K562 (cell line): ENCODE measurements around the gene SRCAP. TPM values are rescaled to one million over a fixed set of nuclear protein-coding genes. Genes with fewer than 3 reads are reported as not detected.

ENCODE experiments used
- ATAC-seq: fragments of 200-7000 bp; cut with Tn5 transposase; 3 replicates; pipeline ENCODE4 v1.9.1; 2020; ENCODE audit warnings: moderate library complexity
- BruUV-seq: library from RNA; stranded (reverse); fragments of 400-500 nt; replicated peaks from 2 replicates; lab custom pipeline; 2021; lab: Mats Ljungman, UMichigan
- CTCF ChIA-PET: fragments of 300-600 bp; formaldehyde crosslinking; extraction: SDS; loops from one replicate; lab custom pipeline; 2021; ENCODE audit warnings: low intra/inter-chr PET ratio; lab: Yijun Ruan, JAX
- POLR2A ChIA-PET: fragments of 300-600, 350-650 bp; sonication (Branson Sonifier 250); formaldehyde crosslinking; extraction: SDS; loops from one replicate; lab custom pipeline; 2021; ENCODE audit warnings: antibody characterized with exemption, inconsistent platforms; lab: Yijun Ruan, JAX
- DNase-seq, 4 experiments: peaks; one replicate each; pipeline versions ENCODE4 v3.0.0 to v3.0.0-alpha.2; 2011 to 2018; ENCODE audit warnings: low spot score in 3 of 4, mixed read lengths in 3 of 4; ENCODE audit errors: extremely low read depth in 1 of 4
- FAIRE-seq: peaks from 2 replicates; lab custom pipeline; 2011; peaks lifted over from hg19 to GRCh38; lab: Jason Lieb, UNC
- H2AFZ ChIP-seq: 2 replicates; pipeline ENCODE4 v1.6.0; 2011; ENCODE audit warnings: low read depth, low read length, control low read depth, inconsistent platforms
- H3K27ac ChIP-seq: fragments of 200-600 bp; 3 replicates; pipeline ENCODE4 v1.8.0; 2011; ENCODE audit warnings: low read depth, mild to moderate bottlenecking, control low read depth, inconsistent platforms, low read length, moderate library complexity, mixed read lengths; ENCODE audit errors: extremely low read depth
- H3K27me3 ChIP-seq, 2 experiments: fragments of 300-600 bp in 1 of 2; 2 replicates in 1 of 2; 3 replicates in 1 of 2; pipeline versions ENCODE4 v1.6.0 to v1.8.0; 2011; ENCODE audit warnings: inconsistent platforms in 2 of 2, low read length in 2 of 2, mild to moderate bottlenecking in 1 of 2, mixed read lengths in 1 of 2, moderate library complexity in 1 of 2; ENCODE audit not compliant: control insufficient read depth in 2 of 2, insufficient read depth in 2 of 2
- H3K36me3 ChIP-seq: fragments of 300-600 bp; 3 replicates; pipeline ENCODE4 v1.8.0; 2011; ENCODE audit warnings: mild to moderate bottlenecking, low read length, inconsistent platforms; ENCODE audit not compliant: control insufficient read depth, insufficient read depth
- H3K4me1 ChIP-seq, 2 experiments: fragments of 200-600 bp in 1 of 2; replicated peaks in 1 of 2; 2 replicates in 1 of 2; 3 replicates in 1 of 2; pipeline versions ENCODE4 v1.5.1 to v1.8.0; 2011; ENCODE audit warnings: inconsistent platforms in 2 of 2, low read length in 2 of 2, mild to moderate bottlenecking in 1 of 2, mixed read lengths in 1 of 2, moderate library complexity in 1 of 2; ENCODE audit not compliant: control insufficient read depth in 2 of 2, insufficient read depth in 2 of 2
- H3K4me2 ChIP-seq: 2 replicates; pipeline ENCODE4 v1.6.1; 2011; ENCODE audit warnings: low read length, control low read depth, inconsistent platforms, mixed read lengths; ENCODE audit not compliant: insufficient read depth
- H3K4me3 ChIP-seq: fragments of 200-600 bp; sonication (generic), shearing (Covaris generic); 2 replicates; pipeline ENCODE4 v1.5.1; 2016; ENCODE audit warnings: control low read depth, inconsistent platforms
- H3K79me2 ChIP-seq: fragments of 200-600 bp; 3 replicates; pipeline ENCODE4 v1.8.0; 2011; ENCODE audit warnings: low read length, inconsistent platforms; ENCODE audit not compliant: control insufficient read depth, insufficient read depth
- H3K9ac ChIP-seq, 2 experiments: 2 replicates each; pipeline versions ENCODE4 v1.6.0 to v1.6.1; 2011; ENCODE audit warnings: low read depth in 2 of 2, low read length in 2 of 2, control low read depth in 1 of 2, inconsistent platforms in 1 of 2, mild to moderate bottlenecking in 1 of 2, mixed read lengths in 1 of 2; ENCODE audit not compliant: insufficient read depth in 1 of 2
- H3K9me1 ChIP-seq: one replicate; pipeline ENCODE4 v1.6.0; 2011; ENCODE audit warnings: inconsistent platforms, mild to moderate bottlenecking, low read length, moderate library complexity; ENCODE audit not compliant: control insufficient read depth, insufficient read depth
- H3K9me3 ChIP-seq: replicated peaks from 2 replicates; pipeline ENCODE4 v1.5.1; 2011; ENCODE audit warnings: low read depth, low read length, inconsistent platforms; ENCODE audit not compliant: control insufficient read depth, insufficient read depth
- H4K20me1 ChIP-seq: replicated peaks from 2 replicates; pipeline ENCODE4 v1.6.1; 2011; ENCODE audit warnings: low read length, inconsistent platforms, mixed read lengths; ENCODE audit not compliant: control insufficient read depth, insufficient read depth
- BCOR ChIP-seq: fragments of 450-650 bp; IDR thresholded peaks from 2 replicates; pipeline ENCODE4 v1.6.1; 2016
- CREB5 ChIP-seq: fragments of 250-450 bp; sonication (Bioruptor Pico); IDR thresholded peaks from 2 replicates; pipeline ENCODE4 v1.5.0; 2020; ENCODE audit warnings: mild to moderate bottlenecking
- E2F6 ChIP-seq, 2 experiments: IDR thresholded peaks; 2 replicates each; pipeline ENCODE4 v1.6.1; 2011; ENCODE audit warnings: borderline replicate concordance in 1 of 2, control low read depth in 1 of 2, low read depth in 1 of 2, low read length in 1 of 2, mild to moderate bottlenecking in 1 of 2, mixed read lengths in 1 of 2, moderate library complexity in 1 of 2; ENCODE audit not compliant: insufficient read depth in 1 of 2, insufficient read length in 1 of 2, poor library complexity in 1 of 2, severe bottlenecking in 1 of 2; ENCODE audit errors: extremely low read depth in 1 of 2
- MECOM ChIP-seq: fragments of 250-450 bp; sonication (Bioruptor Pico); IDR thresholded peaks from 2 replicates; pipeline ENCODE4 v1.8.0; 2022; ENCODE audit warnings: inconsistent platforms
- MEF2A ChIP-seq: IDR thresholded peaks from 2 replicates; pipeline ENCODE4 v1.6.1; 2011; ENCODE audit warnings: low read depth, mild to moderate bottlenecking, low read length, moderate library complexity; ENCODE audit not compliant: control insufficient read depth
- NFE2 ChIP-seq: IDR thresholded peaks from 2 replicates; pipeline ENCODE4 v1.6.1; 2014; ENCODE audit warnings: antibody characterized with exemption, low read depth
- PHTF2 ChIP-seq: fragments of 250-450 bp; sonication (Bioruptor Pico); IDR thresholded peaks from 2 replicates; pipeline ENCODE4 v1.5.0; 2021; ENCODE audit warnings: mild to moderate bottlenecking
- PKNOX1 ChIP-seq: fragments of 450-650 bp; IDR thresholded peaks from 2 replicates; pipeline ENCODE4 v1.6.1; 2016
- POLR2G ChIP-seq: fragments of 200-400 bp; formaldehyde crosslinking; IDR thresholded peaks from 2 replicates; pipeline ENCODE4 v1.6.1; 2017; ENCODE audit warnings: low read depth, mild to moderate bottlenecking, antibody characterized with exemption, low read length, moderate library complexity
- TOE1 ChIP-seq, 2 experiments: fragments of 450-650 bp in 1 of 2; sonication (generic) in 1 of 2; formaldehyde crosslinking in 1 of 2; IDR thresholded peaks; 2 replicates each; pipeline versions ENCODE4 v1.7.1 to v1.8.0; 2016 to 2022; ENCODE audit warnings: borderline replicate concordance in 2 of 2, mild to moderate bottlenecking in 2 of 2, antibody characterized with exemption in 1 of 2, inconsistent platforms in 1 of 2, low read depth in 1 of 2, missing genetic modification reagents in 1 of 2, moderate library complexity in 1 of 2
- YY1 ChIP-seq, 3 experiments: IDR thresholded peaks; 2 replicates each; pipeline ENCODE4 v1.6.1; 2011; ENCODE audit warnings: low read length in 2 of 3, mild to moderate bottlenecking in 2 of 3, moderate library complexity in 2 of 3, borderline replicate concordance in 1 of 3, control low read depth in 1 of 3, low read depth in 1 of 3; ENCODE audit not compliant: insufficient read depth in 3 of 3, insufficient replicate concordance in 2 of 3, control insufficient read depth in 1 of 3, insufficient read length in 1 of 3; ENCODE audit errors: extremely low read depth in 1 of 3
- ZBTB7A ChIP-seq: IDR thresholded peaks from 2 replicates; pipeline ENCODE4 v1.6.1; 2011; ENCODE audit warnings: low read depth, mild to moderate bottlenecking, low read length, moderate library complexity, borderline replicate concordance; ENCODE audit not compliant: control insufficient read depth
- WGBS: fragments of 100-300 bp; shearing (Covaris generic); methylation state at CpG from one replicate; pipeline ENCODE4 v1.1.6; 2016; ENCODE audit warnings: low coverage, mixed read lengths; ENCODE audit not compliant: insufficient coverage; ENCODE audit errors: missing lambda C conversion rate; 5-methylcytosine and 5-hydroxymethylcytosine counted together
- in situ Hi-C: fragments of 300-500 bp; cut with MboI; formaldehyde crosslinking; loops from 4 replicates; pipeline ENCODE4 v1.15.0; 2018; ENCODE audit warnings: inconsistent platforms, mixed read lengths
- intact Hi-C: fragments of 100-400 bp; cut with micrococcal nuclease; formaldehyde crosslinking; loops from 2 replicates; pipeline ENCODE4 v1.14.2; 2022
- polyA plus RNA-seq, 8 experiments: library from polyadenylated mRNA; depleted of rRNA in 4 of 8; stranded (reverse) in 5 of 8; unstranded in 3 of 8; fragments of >200 nt; fragmentation: Nextera tagmentation in 2 of 8; fragmentation: Illumina TruSeq in 1 of 8; extraction: Ambion mirVana in 2 of 8; extraction: Trizol in 1 of 8; gene quantifications; 2 replicates each; pipeline versions ENCODE4 v1.2.1 to v1.2.3, GENCODE V29; 2011 to 2014; ENCODE audit warnings: inconsistent platforms in 1 of 8, missing spikeins in 1 of 8
- total RNA-seq, 7 experiments: library from RNA; depleted of rRNA in 6 of 7; stranded (reverse); fragments of >200 nt in 6 of 7; fragmentation: Illumina TruSeq in 2 of 7; extraction: Trizol in 2 of 7; gene quantifications; 2 replicates each; pipeline versions ENCODE4 v1.2.1 to v1.2.3, GENCODE V29; 2011 to 2021; ENCODE audit warnings: low replicate concordance in 1 of 7

The SRCAP gene
- total and polyA plus RNA-seq, 9 of the 15 experiments (the other 6 are each of a cell fraction or from before 2014, with no cell fraction given): 0.21 to 62.6 (median 5.8) TPM

GRCh38 chr16:30760001-30760559, 61.1 kb downstream of the SRCAP start (continued):
- TF ChIP-seq PKNOX1: peak; percentile 44
- peak; percentile 41; the same call in 1 of the 2 replicates for TF ChIP-seq POLR2G

GRCh38 chr16:30760577-30761426, 61.8 kb downstream of the SRCAP start:
- ChIA-PET CTCF (no interaction called here), POLR2A (interaction anchor here (0.6 to 3.7 kb wide), 8 partner anchors 8 to 517 kb away, joined by 3 to 28 read pairs (median 4); partner anchors contain the start of gene PHKG2)
- Histone ChIP-seq H3K9me3 (no peaks in the 10 kb centered on the region), H3K4me3 (peak overlapping the region; percentile 88), H4K20me1 (no peaks in the 10 kb centered on the region), H3K9me1 (no peaks in the 10 kb centered on the region), H3K27me3 (no peaks in the 10 kb centered on the region), H3K79me2 (peaks cover 42% of the 10 kb centered on the region), H3K4me2 (peak overlapping the region; percentile 94), H2AFZ (peak overlapping the region; percentile 92), H3K4me1 (peaks cover 19 to 40% of the 10 kb centered on the region in 2 experiments; a peak in 4 of 5 replicates), H3K9ac (peak overlapping the region; percentile 55 to 95), H3K27ac (peak overlapping the region; percentile 54), H3K36me3 (peaks cover 75% of the 10 kb centered on the region)
- FAIRE-seq (peak; percentile 37), DNase-seq (no peak), ATAC-seq (no peak)
- BruUV-seq: no TSS peak
- in situ Hi-C loops: no loop called here
- intact Hi-C loops: loop anchor here (5.0 kb wide), 1 partner anchor 51 kb away; no protein-coding TSS in a partner anchor
- 18% methylated on average over 26 of the region's 26 CpGs for WGBS
- TF ChIP-seq CREB5: no peak
- TF ChIP-seq BCOR: peak; percentile 80
- TF ChIP-seq YY1 (IDR thresholded peaks at IDR 0.05; ENCODE audit: borderline replicate concordance in 1 of 3, control insufficient read depth in 1 of 3, extremely low read depth in 1 of 3, insufficient read depth in 3 of 3, insufficient read length in 1 of 3, insufficient replicate concordance in 2 of 3, low read depth in 1 of 3, low read length in 2 of 3): peak in 1 of 3 experiments; percentile 7
- no peak for TF ChIP-seq MEF2A
- no peak for TF ChIP-seq E2F6 (IDR thresholded peaks at IDR 0.05; ENCODE audit: borderline replicate concordance in 1 of 2, extremely low read depth in 1 of 2, insufficient read depth in 1 of 2, insufficient read length in 1 of 2, low read depth in 1 of 2, low read length in 1 of 2, poor library complexity in 1 of 2, severe bottlenecking in 1 of 2)
- TF ChIP-seq TOE1 (IDR thresholded peaks at IDR 0.05; ENCODE audit: borderline replicate concordance): no peak
- no peak for TF ChIP-seq TOE1 (CRISPR knock-in tag; IDR thresholded peaks at IDR 0.05; ENCODE audit: borderline replicate concordance, low read depth)
- peak; percentile 38; the same call in 1 of the 2 replicates for TF ChIP-seq NFE2
- no peak for TF ChIP-seq MECOM (CRISPR knock-in tag)
- TF ChIP-seq ZBTB7A: 0 out of 2 replicates have a peak, but pooled peaks have one; percentile 17
- no peak for TF ChIP-seq PHTF2
